GM23338 (cell line): ENCODE measurements around the gene PAX6.

Experiments used
- EZH2 ChIP-seq: fragments of 200-600 bp; sonication (generic); IDR thresholded peaks from one replicate; pipeline ENCODE4 v1.8.0; 2017; ENCODE audit warnings: antibody characterized with exemption, mild to moderate bottlenecking, low read depth; ENCODE audit not compliant: unreplicated experiment
- EZH2phosphoT487 ChIP-seq: fragments of 200-600 bp; sonication (generic); IDR thresholded peaks from one replicate; pipeline ENCODE4 v1.8.1; 2018; ENCODE audit warnings: antibody characterized with exemption; ENCODE audit not compliant: unreplicated experiment
- POLR2AphosphoS5 ChIP-seq: IDR thresholded peaks from 2 replicates; pipeline ENCODE4 v1.6.1; 2016; ENCODE audit warnings: antibody characterized with exemption, low read depth
- TF ChIP-seq, protein P1 (sequence below), 2 experiments: fragments of 200-600 bp in 1 of 2; sonication (generic) in 1 of 2; conservative IDR thresholded peaks; 2 replicates each; pipeline versions ENCODE4 v1.5.1 to v1.6.1; 2016 to 2017; ENCODE audit warnings: antibody characterized with exemption in 2 of 2, low read depth in 2 of 2, mild to moderate bottlenecking in 2 of 2, moderate library complexity in 1 of 2
- TF ChIP-seq, protein P2 (sequence below): fragments of 250-450 bp; sonication (Bioruptor Pico); IDR thresholded peaks from 2 replicates; pipeline ENCODE4 v1.5.0; 2020; ENCODE audit warnings: mild to moderate bottlenecking, moderate library complexity

DNA sequence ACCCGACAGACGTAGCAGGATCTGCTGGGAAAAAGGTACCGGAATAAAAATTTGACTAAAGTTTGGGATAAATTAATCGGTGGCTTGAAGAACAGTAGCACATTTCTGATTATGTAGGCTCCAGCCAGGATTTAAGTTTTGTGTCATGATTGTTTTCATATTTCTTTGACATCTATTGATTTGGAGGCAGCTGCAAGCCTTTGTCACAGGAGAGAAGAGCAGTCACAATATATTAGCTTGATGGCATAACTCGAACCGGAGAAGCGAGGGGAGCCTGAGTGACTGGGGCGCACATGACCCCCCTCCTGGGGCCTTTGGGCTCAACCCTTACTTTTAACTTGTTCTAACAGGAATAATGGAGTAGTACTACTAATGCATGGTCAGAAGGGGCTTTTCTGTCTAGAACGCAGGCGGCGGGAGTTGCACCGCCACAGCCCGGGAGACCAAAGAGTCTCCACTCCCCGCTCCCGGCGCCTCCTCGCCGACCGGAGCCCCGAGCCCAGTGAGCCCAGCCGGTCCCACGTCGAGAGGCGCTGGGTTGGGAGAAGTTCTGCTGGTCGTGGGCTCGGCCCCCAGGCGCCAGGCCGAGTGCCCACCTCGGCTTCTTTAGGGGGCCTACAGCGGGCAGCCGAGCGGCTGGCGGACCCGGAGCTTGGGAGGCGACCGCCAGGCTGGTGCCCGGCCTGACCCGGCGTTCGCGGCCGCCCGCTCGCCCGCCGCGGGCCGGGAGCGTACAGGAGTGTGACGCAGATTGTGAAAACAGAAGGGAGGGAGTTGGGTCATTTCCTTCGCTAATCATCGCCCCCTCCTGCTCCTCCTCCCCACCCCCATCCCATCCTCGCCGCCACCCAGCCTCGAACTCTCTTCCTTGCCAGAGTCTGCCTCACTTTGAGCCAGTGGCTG lies 15.7 kb upstream of the PAX6 start:
- TF ChIP-seq POLR2AphosphoS5 (no peak), EZH2 (peak; percentile 85), EZH2phosphoT487 (peak; percentile 73)
- TF ChIP-seq, protein P1, sequence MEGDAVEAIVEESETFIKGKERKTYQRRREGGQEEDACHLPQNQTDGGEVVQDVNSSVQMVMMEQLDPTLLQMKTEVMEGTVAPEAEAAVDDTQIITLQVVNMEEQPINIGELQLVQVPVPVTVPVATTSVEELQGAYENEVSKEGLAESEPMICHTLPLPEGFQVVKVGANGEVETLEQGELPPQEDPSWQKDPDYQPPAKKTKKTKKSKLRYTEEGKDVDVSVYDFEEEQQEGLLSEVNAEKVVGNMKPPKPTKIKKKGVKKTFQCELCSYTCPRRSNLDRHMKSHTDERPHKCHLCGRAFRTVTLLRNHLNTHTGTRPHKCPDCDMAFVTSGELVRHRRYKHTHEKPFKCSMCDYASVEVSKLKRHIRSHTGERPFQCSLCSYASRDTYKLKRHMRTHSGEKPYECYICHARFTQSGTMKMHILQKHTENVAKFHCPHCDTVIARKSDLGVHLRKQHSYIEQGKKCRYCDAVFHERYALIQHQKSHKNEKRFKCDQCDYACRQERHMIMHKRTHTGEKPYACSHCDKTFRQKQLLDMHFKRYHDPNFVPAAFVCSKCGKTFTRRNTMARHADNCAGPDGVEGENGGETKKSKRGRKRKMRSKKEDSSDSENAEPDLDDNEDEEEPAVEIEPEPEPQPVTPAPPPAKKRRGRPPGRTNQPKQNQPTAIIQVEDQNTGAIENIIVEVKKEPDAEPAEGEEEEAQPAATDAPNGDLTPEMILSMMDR (conservative IDR thresholded peaks at IDR 0.05; ENCODE audit: low read depth in 2 of 2): no peak
- TF ChIP-seq, protein P2, sequence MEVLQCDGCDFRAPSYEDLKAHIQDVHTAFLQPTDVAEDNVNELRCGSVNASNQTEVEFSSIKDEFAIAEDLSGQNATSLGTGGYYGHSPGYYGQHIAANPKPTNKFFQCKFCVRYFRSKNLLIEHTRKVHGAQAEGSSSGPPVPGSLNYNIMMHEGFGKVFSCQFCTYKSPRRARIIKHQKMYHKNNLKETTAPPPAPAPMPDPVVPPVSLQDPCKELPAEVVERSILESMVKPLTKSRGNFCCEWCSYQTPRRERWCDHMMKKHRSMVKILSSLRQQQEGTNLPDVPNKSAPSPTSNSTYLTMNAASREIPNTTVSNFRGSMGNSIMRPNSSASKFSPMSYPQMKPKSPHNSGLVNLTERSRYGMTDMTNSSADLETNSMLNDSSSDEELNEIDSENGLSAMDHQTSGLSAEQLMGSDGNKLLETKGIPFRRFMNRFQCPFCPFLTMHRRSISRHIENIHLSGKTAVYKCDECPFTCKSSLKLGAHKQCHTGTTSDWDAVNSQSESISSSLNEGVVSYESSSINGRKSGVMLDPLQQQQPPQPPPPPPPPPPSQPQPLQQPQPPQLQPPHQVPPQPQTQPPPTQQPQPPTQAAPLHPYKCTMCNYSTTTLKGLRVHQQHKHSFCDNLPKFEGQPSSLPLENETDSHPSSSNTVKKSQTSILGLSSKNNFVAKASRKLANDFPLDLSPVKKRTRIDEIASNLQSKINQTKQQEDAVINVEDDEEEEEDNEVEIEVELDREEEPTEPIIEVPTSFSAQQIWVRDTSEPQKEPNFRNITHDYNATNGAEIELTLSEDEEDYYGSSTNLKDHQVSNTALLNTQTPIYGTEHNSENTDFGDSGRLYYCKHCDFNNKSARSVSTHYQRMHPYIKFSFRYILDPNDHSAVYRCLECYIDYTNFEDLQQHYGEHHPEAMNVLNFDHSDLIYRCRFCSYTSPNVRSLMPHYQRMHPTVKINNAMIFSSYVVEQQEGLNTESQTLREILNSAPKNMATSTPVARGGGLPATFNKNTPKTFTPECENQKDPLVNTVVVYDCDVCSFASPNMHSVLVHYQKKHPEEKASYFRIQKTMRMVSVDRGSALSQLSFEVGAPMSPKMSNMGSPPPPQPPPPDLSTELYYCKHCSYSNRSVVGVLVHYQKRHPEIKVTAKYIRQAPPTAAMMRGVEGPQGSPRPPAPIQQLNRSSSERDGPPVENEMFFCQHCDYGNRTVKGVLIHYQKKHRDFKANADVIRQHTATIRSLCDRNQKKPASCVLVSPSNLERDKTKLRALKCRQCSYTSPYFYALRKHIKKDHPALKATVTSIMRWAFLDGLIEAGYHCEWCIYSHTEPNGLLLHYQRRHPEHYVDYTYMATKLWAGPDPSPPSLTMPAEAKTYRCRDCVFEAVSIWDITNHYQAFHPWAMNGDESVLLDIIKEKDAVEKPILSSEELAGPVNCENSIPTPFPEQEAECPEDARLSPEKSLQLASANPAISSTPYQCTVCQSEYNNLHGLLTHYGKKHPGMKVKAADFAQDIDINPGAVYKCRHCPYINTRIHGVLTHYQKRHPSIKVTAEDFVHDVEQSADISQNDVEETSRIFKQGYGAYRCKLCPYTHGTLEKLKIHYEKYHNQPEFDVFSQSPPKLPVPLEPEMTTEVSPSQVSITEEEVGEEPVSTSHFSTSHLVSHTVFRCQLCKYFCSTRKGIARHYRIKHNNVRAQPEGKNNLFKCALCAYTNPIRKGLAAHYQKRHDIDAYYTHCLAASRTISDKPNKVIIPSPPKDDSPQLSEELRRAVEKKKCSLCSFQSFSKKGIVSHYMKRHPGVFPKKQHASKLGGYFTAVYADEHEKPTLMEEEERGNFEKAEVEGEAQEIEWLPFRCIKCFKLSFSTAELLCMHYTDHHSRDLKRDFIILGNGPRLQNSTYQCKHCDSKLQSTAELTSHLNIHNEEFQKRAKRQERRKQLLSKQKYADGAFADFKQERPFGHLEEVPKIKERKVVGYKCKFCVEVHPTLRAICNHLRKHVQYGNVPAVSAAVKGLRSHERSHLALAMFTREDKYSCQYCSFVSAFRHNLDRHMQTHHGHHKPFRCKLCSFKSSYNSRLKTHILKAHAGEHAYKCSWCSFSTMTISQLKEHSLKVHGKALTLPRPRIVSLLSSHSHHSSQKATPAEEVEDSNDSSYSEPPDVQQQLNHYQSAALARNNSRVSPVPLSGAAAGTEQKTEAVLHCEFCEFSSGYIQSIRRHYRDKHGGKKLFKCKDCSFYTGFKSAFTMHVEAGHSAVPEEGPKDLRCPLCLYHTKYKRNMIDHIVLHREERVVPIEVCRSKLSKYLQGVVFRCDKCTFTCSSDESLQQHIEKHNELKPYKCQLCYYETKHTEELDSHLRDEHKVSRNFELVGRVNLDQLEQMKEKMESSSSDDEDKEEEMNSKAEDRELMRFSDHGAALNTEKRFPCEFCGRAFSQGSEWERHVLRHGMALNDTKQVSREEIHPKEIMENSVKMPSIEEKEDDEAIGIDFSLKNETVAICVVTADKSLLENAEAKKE: no peak
